IMR-90 (cell line): ENCODE data around the gene TTC21B. TPM values are rescaled to one million over a fixed set of nuclear protein-coding genes. Genes with fewer than 3 reads are reported as not detected.

ENCODE experiments used
- ATAC-seq: fragments of 200-7000 bp; cut with Tn5 transposase; 2 replicates; pipeline ENCODE4 v1.9.1; 2020; ENCODE audit warnings: low read depth, mild to moderate bottlenecking, moderate library complexity
- BruUV-seq: library from RNA; stranded (reverse); fragments of 400-500 nt; replicated peaks from 2 replicates; lab custom pipeline; 2021; lab: Mats Ljungman, UMichigan
- CTCF ChIA-PET: fragments of 300-600 bp; formaldehyde crosslinking; extraction: SDS; loops from one replicate; lab custom pipeline; 2021; ENCODE audit warnings: antibody characterized with exemption; lab: Yijun Ruan, JAX
- POLR2A ChIA-PET: fragments of 300-600 bp; sonication (Branson Sonifier 250); formaldehyde crosslinking; loops from one replicate; lab custom pipeline; 2022; ENCODE audit warnings: antibody characterized with exemption; ENCODE audit not compliant: unreplicated experiment; lab: Charles Lee
- DNase-seq: peaks from one replicate; pipeline ENCODE4 v3.0.0; 2013
- H2AFZ ChIP-seq: replicated peaks from 2 replicates; pipeline ENCODE3; 2013; ENCODE audit warnings: low read length, mild to moderate bottlenecking; ENCODE audit not compliant: poor library complexity
- H2AK5ac ChIP-seq: 2 replicates; pipeline ENCODE4 v1.6.1; 2013; ENCODE audit warnings: low read depth, low read length, inconsistent platforms
- H2AK9ac ChIP-seq: replicated peaks from 2 replicates; pipeline ENCODE3; 2013; ENCODE audit warnings: mild to moderate bottlenecking, low read depth, low read length, moderate library complexity; ENCODE audit not compliant: poor library complexity
- H2BK120ac ChIP-seq: 2 replicates; pipeline ENCODE4 v1.6.1; 2013; ENCODE audit warnings: low read depth, low read length, inconsistent platforms
- H2BK15ac ChIP-seq: 3 replicates; pipeline ENCODE4 v1.6.1; 2013; ENCODE audit warnings: low read depth, low read length, inconsistent platforms
- H2BK20ac ChIP-seq: 2 replicates; pipeline ENCODE4 v1.6.1; 2013; ENCODE audit warnings: low read depth, mild to moderate bottlenecking, inconsistent platforms, low read length, moderate library complexity
- H2BK5ac ChIP-seq: 2 replicates; pipeline ENCODE4 v1.6.1; 2013; ENCODE audit warnings: mild to moderate bottlenecking, low read depth, low read length, inconsistent platforms; ENCODE audit not compliant: poor library complexity, severe bottlenecking
- H3K14ac ChIP-seq: replicated peaks from 2 replicates; pipeline ENCODE4 v1.6.1; 2013; ENCODE audit warnings: low read depth, low read length, inconsistent platforms
- H3K18ac ChIP-seq: 2 replicates; pipeline ENCODE4 v1.6.1; 2013; ENCODE audit warnings: low read depth, low read length, control low read depth
- H3K23ac ChIP-seq: 2 replicates; pipeline ENCODE4 v1.6.1; 2013; ENCODE audit warnings: low read depth, low read length, inconsistent platforms
- H3K27ac ChIP-seq: 2 replicates; pipeline ENCODE4 v1.5.1; 2013; ENCODE audit warnings: mild to moderate bottlenecking, control low read depth, low read length; ENCODE audit not compliant: insufficient read depth
- H3K27me3 ChIP-seq: 2 replicates; pipeline ENCODE4 v1.6.1; 2013; ENCODE audit warnings: low read length; ENCODE audit not compliant: control insufficient read depth, insufficient read depth
- H3K36me3 ChIP-seq: 2 replicates; pipeline ENCODE4 v1.6.1; 2013; ENCODE audit warnings: low read length, mixed read lengths; ENCODE audit not compliant: control insufficient read depth, insufficient read depth
- H3K4ac ChIP-seq: 2 replicates; pipeline ENCODE4 v1.6.1; 2013; ENCODE audit warnings: low read depth, low read length, inconsistent platforms
- H3K4me1 ChIP-seq: 2 replicates; pipeline ENCODE4 v1.6.1; 2013; ENCODE audit warnings: low read length, mixed read lengths; ENCODE audit not compliant: control insufficient read depth, insufficient read depth
- H3K4me2 ChIP-seq: 2 replicates; pipeline ENCODE4 v1.6.1; 2013; ENCODE audit warnings: low read depth, mild to moderate bottlenecking, control low read depth, low read length, moderate library complexity
- H3K4me3 ChIP-seq: 2 replicates; pipeline ENCODE4 v1.5.1; 2013; ENCODE audit warnings: low read depth, mild to moderate bottlenecking, control low read depth, low read length, moderate library complexity; ENCODE audit not compliant: insufficient read depth
- H3K56ac ChIP-seq: 2 replicates; pipeline ENCODE4 v1.6.1; 2013; ENCODE audit warnings: low read length, inconsistent platforms; ENCODE audit not compliant: insufficient read depth; ENCODE audit errors: extremely low read depth
- H3K79me1 ChIP-seq, 2 experiments: 2 replicates each; pipeline ENCODE4 v1.6.1; 2013; ENCODE audit warnings: low read length in 2 of 2, inconsistent platforms in 1 of 2, low read depth in 1 of 2
- H3K9ac ChIP-seq: 2 replicates; pipeline ENCODE4 v1.6.1; 2013; ENCODE audit warnings: low read depth, low read length, control low read depth
- H3K9me1 ChIP-seq: 2 replicates; pipeline ENCODE4 v1.6.1; 2013; ENCODE audit warnings: low read length, inconsistent platforms; ENCODE audit not compliant: insufficient read depth
- H3K9me3 ChIP-seq: 2 replicates; pipeline ENCODE4 v1.6.1; 2013; ENCODE audit warnings: low read length; ENCODE audit not compliant: control insufficient read depth, insufficient read depth
- H4K20me1 ChIP-seq: 2 replicates; pipeline ENCODE4 v1.6.1; 2013; ENCODE audit warnings: low read length, inconsistent platforms; ENCODE audit not compliant: insufficient read depth
- H4K5ac ChIP-seq: 2 replicates; pipeline ENCODE4 v1.6.1; 2013; ENCODE audit warnings: mild to moderate bottlenecking, low read depth, low read length, control low read depth
- H4K8ac ChIP-seq, 2 experiments: 2 replicates each; pipeline ENCODE4 v1.6.1; 2013; ENCODE audit warnings: low read depth in 2 of 2, low read length in 2 of 2, control low read depth in 1 of 2, inconsistent platforms in 1 of 2
- H4K91ac ChIP-seq: 2 replicates; pipeline ENCODE4 v1.6.1; 2013; ENCODE audit warnings: low read depth, low read length, inconsistent platforms; ENCODE audit not compliant: insufficient read depth
- MAFK ChIP-seq: IDR thresholded peaks from 2 replicates; pipeline ENCODE4 v1.6.1; 2012; ENCODE audit warnings: low read depth, low read length, improper control_type of control experiment
- POLR2A ChIP-seq: IDR thresholded peaks from 2 replicates; pipeline ENCODE4 v1.6.1; 2012; ENCODE audit warnings: mild to moderate bottlenecking, low read depth, low read length
- WGBS, 2 experiments: methylation state at CpG; one replicate each; pipeline versions ENCODE4 v1.1.5 to v1.1.7; 2013; ENCODE audit warnings: missing lambda C conversion rate in 2 of 2; ENCODE audit not compliant: insufficient read length in 1 of 2; ENCODE audit errors: extremely low coverage in 2 of 2; 5-methylcytosine and 5-hydroxymethylcytosine counted together
- dilution Hi-C: fragments of 300-500 bp; cut with HindIII; formaldehyde crosslinking; loops from one replicate; pipeline ENCODE4 v1.14.3; 2018; ENCODE audit warnings: low sequenced_read_pairs; ENCODE audit not compliant: unreplicated experiment
- in situ Hi-C: fragments of 300-500 bp; cut with MboI; formaldehyde crosslinking; loops from 3 replicates; pipeline ENCODE4 v1.14.3; 2019; ENCODE audit warnings: low sequenced_read_pairs, inconsistent platforms, mixed read lengths
- intact Hi-C: fragments of 100-400 bp; cut with micrococcal nuclease; formaldehyde crosslinking; loops from 2 replicates; pipeline ENCODE4 v1.10.0; 2022
- polyA plus RNA-seq, 3 experiments: library from polyadenylated mRNA; depleted of rRNA; stranded (reverse); fragments of >200 nt; gene quantifications; 2 replicates each; pipeline ENCODE4 v1.2.3, GENCODE V29; 2012; ENCODE audit warnings: low replicate concordance in 1 of 3
- total RNA-seq: library from RNA; depleted of rRNA; stranded (reverse); fragments of >200 nt; gene quantifications from 2 replicates; pipeline ENCODE4 v1.2.3, GENCODE V29; 2012
- TF ChIP-seq, protein P1 (sequence below): conservative IDR thresholded peaks from 2 replicates; pipeline ENCODE4 v1.5.1; 2012; ENCODE audit warnings: mild to moderate bottlenecking, low read depth, low read length, improper control_type of control experiment

Gene TTC21B
- total and polyA plus RNA-seq, 2 of the 4 experiments (the other 2 are of a cell fraction), result 8.0 to 17.2 TPM

DNA sequence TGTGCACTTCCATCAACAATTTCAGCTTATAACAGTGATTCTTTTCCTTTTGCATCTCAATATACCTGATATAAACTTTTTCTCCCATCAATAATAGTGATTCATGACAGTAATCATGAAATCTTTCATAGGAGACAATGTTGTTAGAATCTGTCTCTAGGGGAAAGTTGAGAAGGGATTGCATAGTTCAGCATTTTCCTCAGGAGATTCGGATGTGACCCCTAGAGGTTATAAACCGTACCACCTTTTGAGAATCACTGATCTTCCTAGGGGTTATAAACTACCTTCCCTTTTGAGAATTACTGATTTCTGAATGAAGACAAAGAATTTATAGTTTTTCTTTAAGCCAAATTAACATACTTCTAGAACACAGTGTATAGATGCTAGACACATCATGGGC is 106.6 kb downstream of the TTC21B start:
- no peaks in the 10 kb centered on the region for H4K20me1 ChIP-seq
- ATAC-seq, result no peak

More for the DNA sequence above, 106.6 kb downstream of the TTC21B start:
- no peak overlapping the region for H2AK5ac ChIP-seq
- H3K9me3 ChIP-seq, result no peaks in the 10 kb centered on the region
- H3K36me3 ChIP-seq, result no peaks in the 10 kb centered on the region
- no TSS peak for BruUV-seq
- H2BK20ac ChIP-seq, result no peak overlapping the region
- 0 out of 2 replicates have a peak, but pooled peaks cover 2% of the 10 kb centered on the region for H3K9me1 ChIP-seq
- no peak overlapping the region for H3K4me3 ChIP-seq
- no peak overlapping the region for H4K8ac ChIP-seq
- no peak overlapping the region for H3K18ac ChIP-seq
- no peak overlapping the region for H2AFZ ChIP-seq
- no peak overlapping the region for H2AK9ac ChIP-seq
- POLR2A ChIA-PET, result no interaction called here
- WGBS, 2 experiments, result no CpG with 5 or more reads among the region's 2 CpGs
- H2BK5ac ChIP-seq, result no peak overlapping the region
- no peak overlapping the region for H4K5ac ChIP-seq
- dilution Hi-C loops, result no loop called here
- intact Hi-C loops, result no loop called here
- no peak overlapping the region for H3K56ac ChIP-seq
- no peak overlapping the region for H2BK120ac ChIP-seq
- H3K4me2 ChIP-seq, result no peak overlapping the region
- in situ Hi-C loops, result no loop called here
- H3K23ac ChIP-seq, result no peak overlapping the region
- no peaks in the 10 kb centered on the region for H3K79me1 ChIP-seq
- H4K91ac ChIP-seq, result no peak overlapping the region
- CTCF ChIA-PET, result no interaction called here
- H3K9ac ChIP-seq, result no peak overlapping the region
- DNase-seq, result no peak
- TF ChIP-seq POLR2A (no peak), MAFK (no peak)
- TF ChIP-seq, protein P1, sequence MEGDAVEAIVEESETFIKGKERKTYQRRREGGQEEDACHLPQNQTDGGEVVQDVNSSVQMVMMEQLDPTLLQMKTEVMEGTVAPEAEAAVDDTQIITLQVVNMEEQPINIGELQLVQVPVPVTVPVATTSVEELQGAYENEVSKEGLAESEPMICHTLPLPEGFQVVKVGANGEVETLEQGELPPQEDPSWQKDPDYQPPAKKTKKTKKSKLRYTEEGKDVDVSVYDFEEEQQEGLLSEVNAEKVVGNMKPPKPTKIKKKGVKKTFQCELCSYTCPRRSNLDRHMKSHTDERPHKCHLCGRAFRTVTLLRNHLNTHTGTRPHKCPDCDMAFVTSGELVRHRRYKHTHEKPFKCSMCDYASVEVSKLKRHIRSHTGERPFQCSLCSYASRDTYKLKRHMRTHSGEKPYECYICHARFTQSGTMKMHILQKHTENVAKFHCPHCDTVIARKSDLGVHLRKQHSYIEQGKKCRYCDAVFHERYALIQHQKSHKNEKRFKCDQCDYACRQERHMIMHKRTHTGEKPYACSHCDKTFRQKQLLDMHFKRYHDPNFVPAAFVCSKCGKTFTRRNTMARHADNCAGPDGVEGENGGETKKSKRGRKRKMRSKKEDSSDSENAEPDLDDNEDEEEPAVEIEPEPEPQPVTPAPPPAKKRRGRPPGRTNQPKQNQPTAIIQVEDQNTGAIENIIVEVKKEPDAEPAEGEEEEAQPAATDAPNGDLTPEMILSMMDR, result no peak
- H3K27ac ChIP-seq, result no peak overlapping the region
- H3K4me1 ChIP-seq, result no peaks in the 10 kb centered on the region
- no peak overlapping the region for H3K4ac ChIP-seq
- no peak overlapping the region for H2BK15ac ChIP-seq
- H3K14ac ChIP-seq, result no peak overlapping the region
- H3K27me3 ChIP-seq, result no peaks in the 10 kb centered on the region
